HG03135 (cell line): Measurements from ENCODE around the gene RREB1.

ENCODE experiments used
- ATAC-seq: cut with Tn5 transposase; IDR thresholded peaks from one replicate; pipeline ENCODE4 v1.9.1; 2021; ENCODE audit warnings: mild to moderate bottlenecking, moderate library complexity; ENCODE audit not compliant: unreplicated experiment

The RREB1 gene

DNA sequence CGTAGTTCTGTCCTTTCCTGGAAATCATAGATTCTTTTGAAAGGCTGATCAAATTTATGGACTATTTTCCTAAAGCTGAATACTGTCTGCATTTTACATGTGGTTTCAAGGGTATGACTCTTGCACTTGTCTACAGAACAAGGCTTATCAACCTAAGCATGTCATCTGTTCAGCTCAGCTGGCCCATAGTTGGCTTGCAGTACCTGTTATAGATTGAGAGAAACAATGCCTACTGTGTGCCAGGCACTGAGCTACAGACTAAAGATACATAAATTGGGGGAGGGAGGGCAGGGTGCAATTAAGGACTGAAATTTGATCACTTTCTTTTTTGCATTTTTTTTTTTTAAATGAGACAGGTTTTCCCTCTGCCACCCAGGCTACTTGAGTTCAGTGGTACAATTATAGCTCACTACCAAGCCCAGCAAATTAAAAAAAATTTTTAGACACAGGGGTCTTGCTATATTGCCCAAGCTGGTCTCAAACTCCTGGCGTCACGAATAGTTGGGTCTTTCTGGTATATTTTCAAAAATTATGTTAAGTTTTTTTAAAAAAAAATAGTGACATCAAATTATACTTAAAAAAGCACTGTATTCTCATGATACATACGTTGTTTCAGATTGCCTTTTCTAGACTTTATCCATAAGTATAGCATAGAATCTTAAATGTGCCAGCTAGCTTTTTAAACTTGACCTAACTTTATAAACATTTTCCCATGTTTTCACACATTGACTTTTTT, 52.2 kb downstream of the RREB1 start:
- ATAC-seq, result no peak

DNA sequence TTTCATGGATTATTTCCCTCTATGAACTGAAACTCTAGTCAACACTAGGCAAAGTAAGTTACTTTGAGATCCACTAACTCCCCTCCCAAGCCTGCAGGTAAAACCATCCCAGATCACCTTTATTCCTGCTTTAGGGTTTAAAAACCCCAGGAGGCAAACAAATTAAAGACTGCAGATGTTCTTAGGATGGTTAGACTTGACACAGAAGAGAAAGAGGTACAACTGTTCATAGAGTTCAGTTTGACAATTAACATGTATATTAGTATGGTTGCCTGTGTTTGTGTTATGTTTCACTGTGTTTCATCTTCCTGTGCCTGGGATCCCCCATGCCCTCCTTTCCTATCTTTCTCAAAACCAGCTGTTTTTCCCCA, 53.5 kb downstream of the RREB1 start:
- no peak for ATAC-seq

DNA sequence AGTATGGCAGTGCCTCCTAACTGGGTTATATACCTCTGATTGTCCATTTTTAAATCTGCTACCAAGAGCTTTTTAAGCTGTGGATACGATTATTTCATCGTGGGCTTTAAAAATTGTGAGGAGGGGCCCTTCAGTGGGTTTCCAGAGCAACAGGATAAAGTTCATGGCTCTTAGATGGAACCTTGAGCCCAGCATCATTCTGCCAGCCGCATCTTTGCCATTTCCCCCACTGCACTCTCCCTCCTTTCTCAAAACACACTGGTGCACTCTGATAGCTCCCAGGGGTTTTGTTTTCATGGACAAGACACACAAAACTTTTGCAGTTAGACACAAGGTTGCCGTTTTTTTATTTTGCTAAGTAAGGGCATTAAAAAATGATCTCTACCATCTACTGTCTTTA, 54.1 kb downstream of the RREB1 start:
- ATAC-seq, result no peak

DNA sequence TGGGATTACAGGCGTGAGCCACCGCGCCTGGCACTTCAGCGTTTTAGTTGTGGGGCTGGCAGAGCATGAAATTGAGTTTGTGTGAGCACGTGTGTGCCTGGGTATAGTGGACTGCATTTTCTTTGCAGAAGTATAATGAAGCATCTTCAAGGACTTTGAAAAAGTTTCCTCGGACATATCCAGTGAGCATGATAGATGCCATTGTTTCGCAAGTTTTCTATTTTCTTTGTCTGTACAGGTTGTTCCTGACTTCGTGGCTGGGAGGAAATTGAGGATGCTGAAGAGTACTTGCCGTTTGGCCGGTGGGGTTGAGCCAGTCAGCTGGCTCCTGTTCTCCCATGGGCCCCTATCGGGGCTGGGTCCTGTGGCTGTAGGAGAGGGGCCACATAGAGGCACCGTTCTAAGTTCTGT, 55.9 kb downstream of the RREB1 start:
- no peak for ATAC-seq

DNA sequence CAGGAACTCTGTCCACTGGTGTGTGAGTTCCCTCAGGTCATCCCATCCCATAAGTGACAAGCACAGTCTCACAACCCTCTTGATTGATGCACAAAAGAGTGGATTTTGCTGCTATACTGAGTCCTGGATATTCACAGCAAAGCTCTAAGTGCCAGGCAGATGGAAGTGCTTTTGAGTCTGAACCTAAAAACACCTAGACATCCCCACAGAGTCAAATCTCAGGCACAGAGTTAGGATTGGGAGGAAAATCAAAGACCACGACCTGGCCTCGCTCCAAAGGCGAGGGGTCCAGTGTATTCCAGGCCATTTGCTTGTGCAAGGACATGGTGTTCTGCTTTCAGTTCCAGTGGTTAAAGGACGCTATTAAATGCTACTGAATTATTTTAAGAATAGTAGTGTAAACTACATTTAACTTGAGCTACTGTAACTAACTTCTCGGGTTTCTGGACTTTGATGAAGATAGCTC, 56.8 kb downstream of the RREB1 start:
- ATAC-seq, result no peak

DNA sequence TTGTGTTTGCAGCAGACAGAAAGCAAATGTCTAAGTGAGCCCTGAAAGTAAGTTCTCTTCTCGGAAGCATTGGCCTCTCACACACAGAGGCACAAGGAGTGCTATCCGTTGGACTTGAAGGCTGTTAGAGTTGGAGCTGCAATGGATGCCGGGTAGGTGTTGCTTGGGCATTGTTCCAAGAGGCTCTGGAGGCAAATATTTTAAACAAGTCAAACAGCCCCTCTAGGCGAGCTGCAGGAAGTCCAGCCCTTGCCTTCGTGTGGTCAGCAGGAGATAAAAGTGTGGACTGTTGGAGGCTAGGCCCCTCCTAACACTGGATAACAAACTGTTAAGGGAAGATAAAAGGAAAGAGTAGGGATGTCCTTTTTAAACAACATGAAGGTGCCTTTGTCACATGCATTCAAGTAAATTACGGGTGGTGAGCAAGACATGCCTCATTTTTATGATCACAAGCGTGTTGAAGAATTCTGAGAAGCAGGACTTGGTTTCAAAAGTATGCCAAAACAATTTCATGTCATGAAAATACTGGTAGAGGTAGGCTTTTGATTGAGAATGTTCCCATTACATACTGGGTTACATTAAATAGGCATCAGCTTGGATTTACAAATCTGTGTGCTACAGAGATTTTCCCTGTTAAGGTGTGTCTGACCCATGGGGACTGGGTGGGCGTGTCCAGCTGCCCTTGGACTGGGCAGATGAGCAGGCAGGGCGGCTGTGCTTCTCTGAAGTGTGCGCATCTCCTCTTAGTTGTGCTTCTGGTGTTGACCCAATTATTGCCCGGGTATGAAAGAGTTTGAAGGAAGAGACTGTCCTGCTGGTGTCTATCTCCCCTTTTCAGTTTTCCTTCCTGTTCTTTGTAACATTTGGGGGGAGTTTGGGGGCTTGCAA, 57.5 kb downstream of the RREB1 start:
- ATAC-seq, result no peak

DNA sequence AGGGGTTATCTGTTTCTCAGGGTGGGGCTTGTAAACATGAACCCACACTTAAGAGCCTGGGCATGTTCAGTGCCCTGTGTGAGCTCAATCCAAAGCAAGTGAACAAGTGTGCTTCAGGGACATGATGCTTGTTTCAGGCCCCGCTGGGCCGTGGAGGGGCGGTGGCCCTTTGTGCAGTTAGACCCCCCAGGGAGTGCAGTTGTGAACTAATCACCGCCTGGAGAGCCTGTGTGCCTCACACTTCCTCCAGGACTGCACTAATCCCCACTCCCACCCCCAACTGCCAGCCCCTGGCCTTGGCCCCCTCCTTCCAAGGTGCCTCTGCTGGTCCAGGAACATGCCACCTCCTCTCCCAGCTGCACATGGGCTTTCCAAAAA, 58.1 kb downstream of the RREB1 start:
- no peak for ATAC-seq

DNA sequence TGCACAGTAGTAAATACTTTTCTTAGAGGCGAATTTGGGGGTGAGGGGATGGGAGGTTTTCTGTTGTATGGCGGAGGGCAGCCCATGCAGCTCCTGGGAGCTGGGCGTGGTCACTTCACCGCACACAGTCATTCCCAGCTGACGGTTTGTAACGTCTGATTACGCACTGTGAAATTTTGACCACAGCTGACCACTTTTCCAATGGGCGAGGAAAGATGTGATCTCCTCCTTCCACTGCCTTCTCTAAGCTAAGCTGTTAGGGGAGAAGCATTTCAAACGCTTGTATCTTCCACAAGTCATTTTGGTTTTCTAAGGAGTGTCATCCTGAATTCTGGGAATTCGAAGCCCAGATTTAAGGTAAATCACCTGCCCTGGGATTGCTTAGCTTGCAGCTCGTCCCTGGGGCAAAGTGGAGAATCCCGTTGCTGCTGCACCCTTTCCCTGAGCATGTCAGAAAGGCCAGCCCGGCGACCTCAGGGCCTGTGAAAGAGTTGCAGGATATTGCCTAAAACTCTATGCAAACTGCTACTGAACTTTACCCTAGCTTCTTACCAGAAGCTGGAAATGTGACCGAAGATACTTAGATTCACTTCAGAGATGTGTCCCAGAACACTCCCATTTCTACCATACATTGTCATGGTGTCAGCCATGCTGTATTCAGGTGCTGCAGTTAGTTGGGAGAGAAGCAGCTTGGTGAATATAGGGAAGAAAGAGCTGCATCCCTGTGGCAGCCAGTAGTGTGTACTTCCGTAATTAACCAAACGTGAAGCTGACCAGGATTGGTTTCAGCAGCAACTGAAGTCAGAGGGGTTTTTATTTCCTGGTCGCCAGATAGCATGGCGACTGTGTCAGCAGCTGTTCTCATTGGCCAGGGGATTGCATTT, 58.9 kb downstream of the RREB1 start:
- no peak for ATAC-seq

DNA sequence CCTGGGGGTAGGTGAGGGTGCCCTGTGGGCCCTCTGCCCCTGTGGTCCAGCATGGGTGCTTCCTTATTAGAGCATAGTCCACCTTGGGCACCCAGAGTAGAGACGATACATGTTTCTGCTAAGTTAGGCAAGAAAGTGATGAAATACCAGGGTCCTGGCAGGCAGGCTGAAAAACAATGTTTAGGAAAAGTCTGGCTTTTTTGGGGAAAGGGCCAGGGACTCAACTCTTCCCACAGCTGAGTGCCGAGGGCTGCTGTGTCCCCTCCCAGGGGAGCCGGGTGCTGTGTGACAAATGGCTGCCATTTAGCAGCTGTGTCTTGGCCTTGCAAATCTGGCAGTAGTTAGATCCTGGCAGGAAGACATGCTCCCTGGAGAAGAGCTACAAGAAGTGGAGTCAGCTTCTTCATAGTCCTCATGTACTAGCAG, 61.5 kb downstream of the RREB1 start:
- ATAC-seq, result no peak

DNA sequence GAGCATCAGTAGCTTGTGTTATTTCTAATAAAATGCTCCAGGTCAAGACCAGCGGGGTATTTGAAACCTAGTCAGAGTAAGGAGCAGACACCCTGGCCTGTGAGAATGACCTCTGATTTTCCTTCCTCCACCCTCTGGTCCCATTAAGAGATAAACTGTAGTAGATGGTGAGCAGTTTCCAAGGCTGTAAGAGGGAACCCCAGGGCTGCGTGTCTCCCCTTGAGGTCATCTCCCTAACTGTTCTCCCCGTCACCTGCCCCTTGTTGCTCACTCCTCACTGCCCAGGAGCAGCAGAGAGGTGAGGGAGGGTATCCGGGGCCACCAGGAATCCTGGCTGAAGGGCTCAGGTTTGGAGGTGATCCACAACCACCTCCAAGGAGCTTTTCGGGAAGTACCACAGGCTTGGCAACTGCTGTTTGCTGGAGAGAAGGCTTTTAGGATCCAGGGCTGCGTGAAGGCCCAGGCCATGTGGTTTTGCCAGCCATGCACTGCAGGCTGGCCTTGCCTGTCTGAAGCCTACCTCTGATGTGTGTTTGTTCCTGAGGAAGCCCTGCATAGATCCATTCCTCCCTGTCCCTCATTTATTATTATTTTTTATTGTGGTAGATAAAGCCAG, 62.5 kb downstream of the RREB1 start:
- no peak for ATAC-seq

DNA sequence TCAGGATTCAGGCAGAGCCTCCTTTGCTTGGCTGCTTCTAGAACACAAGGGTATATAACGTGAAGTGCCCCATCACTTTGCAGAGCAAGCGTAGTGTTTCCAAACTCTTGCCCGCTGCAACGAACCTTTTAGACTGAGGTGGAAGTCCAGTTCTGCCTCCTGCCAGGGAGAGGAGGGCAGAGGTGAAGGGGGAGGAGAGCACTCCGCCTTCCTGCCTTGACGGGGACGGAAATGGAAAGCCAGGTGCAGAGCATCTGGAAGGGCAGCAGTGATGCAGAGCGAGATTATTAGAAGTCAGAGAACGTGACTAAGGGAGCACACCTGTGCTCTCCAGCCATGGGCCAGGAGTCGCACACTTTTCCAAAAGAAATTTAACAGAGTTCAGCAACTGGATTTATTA, 63.4 kb downstream of the RREB1 start:
- ATAC-seq, result no peak

DNA sequence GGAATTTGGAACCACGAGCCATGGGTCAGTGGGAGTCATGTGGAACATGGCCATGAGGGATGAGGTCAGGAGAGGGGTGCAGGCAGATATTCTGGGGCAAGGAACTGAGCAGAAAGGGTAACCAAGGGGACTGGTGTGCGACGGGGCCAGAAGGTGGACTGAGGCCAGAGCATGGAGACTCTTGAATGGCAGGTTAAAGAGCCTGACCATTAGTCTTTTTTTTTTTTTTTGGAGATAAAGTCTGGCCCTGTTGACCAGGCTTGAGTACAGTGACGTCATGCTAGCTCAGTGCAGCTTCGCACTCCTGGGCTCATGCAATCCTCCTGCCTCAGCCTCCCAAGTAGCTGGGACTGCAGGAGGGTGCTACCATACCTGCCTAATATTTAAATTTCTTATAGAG, 64.0 kb downstream of the RREB1 start:
- ATAC-seq, result no peak

DNA sequence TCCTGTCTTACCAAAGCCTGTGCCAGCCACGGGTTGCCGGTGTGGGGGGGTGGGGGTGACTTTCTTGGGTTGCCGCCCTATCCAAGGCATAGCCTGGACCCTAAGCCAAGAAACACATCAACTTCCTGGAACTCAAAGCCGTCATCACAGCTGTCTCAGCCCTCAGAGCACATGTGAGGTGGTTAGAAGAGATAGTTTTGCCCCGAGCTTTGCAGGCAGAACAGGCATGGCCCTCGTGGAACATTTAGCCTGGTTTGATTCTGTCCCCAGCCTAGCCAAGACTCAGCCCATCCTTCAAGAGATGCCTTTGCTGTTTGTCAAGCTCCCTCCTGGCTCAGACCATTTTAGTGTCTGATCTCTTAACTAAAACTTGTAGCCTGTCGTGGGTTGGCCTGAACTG, 64.9 kb downstream of the RREB1 start:
- ATAC-seq, result no peak

DNA sequence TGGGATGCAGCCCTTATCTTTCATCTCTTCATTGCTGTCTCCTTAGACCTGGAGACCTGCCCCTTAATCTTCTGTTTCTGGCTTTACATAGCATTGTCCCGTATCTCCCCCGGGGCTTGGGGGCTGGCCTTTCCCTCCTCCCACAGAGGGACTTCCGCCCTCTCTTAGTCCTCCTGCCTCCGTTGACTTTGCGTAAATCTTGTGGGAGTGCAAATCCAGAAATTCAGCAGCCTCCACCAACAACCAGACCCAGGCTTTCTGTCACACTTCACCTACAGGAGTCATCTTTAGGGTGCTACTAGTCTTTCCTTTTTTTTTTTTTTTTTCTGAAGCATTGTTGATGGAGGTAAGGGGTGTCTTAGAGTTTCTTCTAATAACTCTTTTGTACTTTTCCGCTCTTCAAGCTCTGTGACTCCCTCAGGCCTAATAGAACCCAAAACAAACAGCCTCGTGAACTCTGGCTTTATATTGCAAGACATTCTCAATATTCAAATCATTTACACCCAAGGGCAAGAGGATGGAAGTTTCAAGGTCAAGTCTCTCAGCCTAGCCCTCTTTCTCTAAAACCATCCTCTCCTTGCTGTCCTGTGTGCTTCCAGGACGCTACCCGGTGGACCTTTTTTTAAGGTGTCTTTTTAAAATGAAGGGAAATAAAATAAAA, 66.2 kb downstream of the RREB1 start:
- no peak for ATAC-seq

DNA sequence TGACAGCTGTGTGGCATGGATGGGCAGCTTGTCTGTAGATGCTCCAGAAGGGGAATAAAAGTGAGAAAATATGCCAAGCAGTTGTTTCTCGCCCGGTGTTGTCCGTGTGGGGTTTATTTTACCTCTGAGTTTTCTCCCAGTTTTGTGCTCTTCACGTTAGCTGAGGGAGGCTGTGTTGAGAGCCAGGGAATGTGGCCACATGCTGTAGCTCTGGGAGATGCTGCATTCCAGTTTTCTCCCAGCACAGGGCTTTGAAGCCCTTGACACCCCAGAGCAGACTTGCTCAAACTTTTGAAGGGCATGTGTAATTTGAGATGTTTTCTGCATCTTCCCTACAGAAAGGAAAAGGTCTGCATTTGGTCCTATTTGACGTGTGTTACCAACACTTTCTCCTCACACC, 67.7 kb downstream of the RREB1 start:
- ATAC-seq, result no peak

DNA sequence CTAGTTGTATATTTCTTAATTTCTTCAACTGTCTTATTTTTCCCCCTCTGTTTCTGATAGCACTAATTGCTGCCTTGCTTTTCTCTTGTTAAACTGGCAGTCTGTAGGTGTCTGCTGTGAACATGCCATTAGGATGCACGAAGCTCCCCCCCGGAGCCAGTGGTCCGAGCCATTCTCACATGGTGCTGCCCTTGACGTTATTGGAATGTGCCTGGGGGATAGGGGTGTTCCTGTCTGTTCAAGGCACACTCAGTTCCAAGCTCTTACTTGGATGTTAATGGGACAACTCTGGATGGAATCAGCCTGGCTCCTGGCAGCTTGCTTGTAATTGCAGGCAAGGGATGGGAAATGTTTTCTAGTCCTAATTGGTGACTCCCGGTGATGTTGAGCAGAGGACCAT, 68.4 kb downstream of the RREB1 start:
- no peak for ATAC-seq

DNA sequence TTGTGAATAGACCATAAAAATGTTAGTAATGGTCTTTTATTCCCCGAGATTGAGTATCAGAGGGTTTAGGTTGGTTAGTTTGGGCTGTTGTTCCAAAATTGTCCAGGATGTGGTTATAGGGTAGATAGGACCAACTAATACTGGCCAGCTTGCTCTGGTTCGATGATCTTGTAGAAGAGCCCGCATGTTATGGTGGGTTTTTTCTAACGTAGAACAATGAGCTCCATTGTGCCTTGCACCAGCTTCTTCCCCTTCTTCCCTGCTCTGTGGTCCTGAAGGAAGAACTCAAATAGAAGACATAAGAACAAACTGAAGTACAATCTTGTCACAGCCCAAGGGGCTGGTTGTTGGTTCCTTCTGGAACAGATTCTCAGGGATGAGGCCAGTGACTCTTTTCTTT, 70.5 kb downstream of the RREB1 start:
- ATAC-seq, result no peak

DNA sequence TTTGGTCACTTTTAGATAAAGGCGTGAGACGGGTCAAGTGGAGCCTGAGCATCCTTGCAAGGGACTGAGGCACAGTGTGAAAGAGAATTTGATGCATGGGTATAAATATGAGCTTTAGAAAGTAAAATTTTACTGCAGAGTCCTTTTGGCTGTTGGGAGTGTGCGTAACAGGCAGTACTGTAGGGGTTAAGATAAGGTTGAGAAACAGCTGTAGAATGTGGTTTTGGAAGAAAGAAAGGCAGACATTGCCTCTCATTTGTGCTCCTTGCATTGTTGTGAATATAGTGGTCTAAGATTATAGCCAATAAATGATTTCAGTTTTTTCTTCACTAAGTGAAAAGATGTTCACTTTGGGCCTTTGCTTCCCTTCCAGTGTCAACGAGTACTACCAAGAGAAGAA, 73.0 kb downstream of the RREB1 start:
- no peak for ATAC-seq

DNA sequence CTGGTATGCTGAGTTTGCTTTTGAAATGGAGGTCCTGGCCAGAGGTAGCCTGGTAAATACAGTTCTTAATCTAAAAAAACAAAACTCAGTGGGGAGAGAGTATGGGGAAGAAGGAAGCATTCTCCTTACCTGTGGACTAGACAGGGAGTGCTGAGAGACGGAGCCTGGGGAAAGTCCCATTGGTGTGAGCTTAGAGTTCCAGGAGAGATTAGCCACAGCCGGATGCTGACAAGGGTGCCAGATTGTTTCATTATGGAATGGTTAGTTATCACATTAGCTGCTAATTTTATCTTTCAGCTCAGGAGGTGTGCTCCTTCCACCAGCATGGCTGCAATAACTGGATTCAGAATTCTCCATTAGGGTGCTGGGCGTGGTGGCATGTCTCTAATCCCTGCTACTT, 75.9 kb downstream of the RREB1 start:
- no peak for ATAC-seq

DNA sequence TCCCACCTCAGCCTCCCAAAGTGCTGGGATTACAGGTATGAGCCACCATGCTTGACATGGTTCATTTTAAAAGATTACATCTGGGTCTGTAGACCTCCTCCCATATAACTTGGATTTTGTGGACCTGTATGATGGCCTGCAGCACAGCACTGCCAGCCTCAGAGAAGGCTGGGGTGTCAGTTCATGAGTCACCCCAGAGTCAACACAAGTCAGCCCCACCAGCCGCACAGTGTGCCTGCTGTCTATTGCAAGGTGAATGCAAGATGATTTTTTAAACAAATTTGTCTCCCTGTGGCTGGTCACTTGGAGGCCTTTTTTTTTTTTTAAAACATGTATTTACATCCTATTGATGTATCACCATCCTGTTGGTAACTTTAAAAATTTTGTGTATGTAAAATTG, 76.7 kb downstream of the RREB1 start:
- ATAC-seq, result no peak
